GM19238 (cell line): ENCODE measurements around the gene RSPO4.

ENCODE experiments used
- DNase-seq: peaks from one replicate; pipeline ENCODE4 v3.0.0; 2011; ENCODE audit warnings: low spot score; ENCODE audit not compliant: insufficient read length

RSPO4 gene

GRCh38 chr20:944774-945410, 57.2 kb downstream of the RSPO4 start:
- DNase-seq: no peak

GRCh38 chr20:944148-944547, 58.0 kb downstream of the RSPO4 start:
- no peak for DNase-seq

GRCh38 chr20:942611-943010, 59.5 kb downstream of the RSPO4 start:
- DNase-seq: no peak

- DNase-seq: no peak
Measured at GRCh38 chr20:940926-941325, 61.2 kb downstream of the RSPO4 start.

GRCh38 chr20:939606-940005, 62.5 kb downstream of the RSPO4 start:
- DNase-seq: no peak

GRCh38 chr20:934186-934840, 67.8 kb downstream of the RSPO4 start:
- DNase-seq: no peak

- no peak for DNase-seq
Measured at GRCh38 chr20:933029-933428, 69.1 kb downstream of the RSPO4 start.

GRCh38 chr20:931401-931800, 70.7 kb downstream of the RSPO4 start:
- no peak for DNase-seq

GRCh38 chr20:926670-927069, 75.4 kb downstream of the RSPO4 start:
- DNase-seq: no peak

GRCh38 chr20:925516-925915, 76.6 kb downstream of the RSPO4 start:
- DNase-seq: no peak

GRCh38 chr20:924639-925038, 77.5 kb downstream of the RSPO4 start:
- DNase-seq: no peak

- no peak for DNase-seq
Measured at GRCh38 chr20:922781-923180, 79.3 kb downstream of the RSPO4 start.

- no peak for DNase-seq
Measured at GRCh38 chr20:921068-921467, 81.0 kb downstream of the RSPO4 start.

GRCh38 chr20:920311-920710, 81.8 kb downstream of the RSPO4 start:
- DNase-seq: no peak

GRCh38 chr20:919491-919916, 82.6 kb downstream of the RSPO4 start:
- no peak for DNase-seq

- no peak for DNase-seq
Measured at GRCh38 chr20:917416-917815, 84.7 kb downstream of the RSPO4 start.

- DNase-seq: no peak
Measured at GRCh38 chr20:916825-917224, 85.3 kb downstream of the RSPO4 start.

- no peak for DNase-seq
Measured at GRCh38 chr20:916125-916799, 85.8 kb downstream of the RSPO4 start, which contains the start of gene ANGPT4. ANGPT4 (minus strand) TSS chr20:916334; CDS start chr20:916214, 120 bp downstream.

GRCh38 chr20:914727-915498, 87.2 kb downstream of the RSPO4 start:
- DNase-seq: no peak

- no peak for DNase-seq
Measured at GRCh38 chr20:913306-913849, 88.7 kb downstream of the RSPO4 start.

- DNase-seq: no peak
Measured at GRCh38 chr20:911882-912600, 90.1 kb downstream of the RSPO4 start.
